Measurements from ENCODE around the gene NR1H4.
"Not testable (repeated sequence)": the region's sequence is repeated elsewhere in the genome, so short reads cannot be mapped to it uniquely, and the experiment has no call there.

Gene NR1H4

DNA sequence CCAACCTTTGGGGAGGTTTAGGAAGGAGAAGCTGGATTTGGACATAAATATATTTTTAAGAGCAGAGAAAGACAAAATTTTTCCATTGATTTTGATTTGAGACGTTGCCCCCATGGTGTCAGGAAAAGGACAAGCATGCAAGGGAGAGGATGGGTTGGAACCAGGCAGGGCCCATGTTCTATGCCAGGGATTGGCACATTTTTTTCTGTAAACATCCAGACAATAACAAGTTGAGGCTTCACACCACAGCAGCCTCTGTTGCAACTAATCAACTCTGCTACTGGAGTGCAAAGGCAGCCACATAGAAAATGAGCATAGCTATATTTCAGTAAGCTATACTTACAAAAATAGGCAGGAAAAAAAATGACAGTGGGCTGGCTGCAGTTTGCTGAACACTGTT, 44.7 kb downstream of the NR1H4 start:
- DNase-seq = no peak

DNA sequence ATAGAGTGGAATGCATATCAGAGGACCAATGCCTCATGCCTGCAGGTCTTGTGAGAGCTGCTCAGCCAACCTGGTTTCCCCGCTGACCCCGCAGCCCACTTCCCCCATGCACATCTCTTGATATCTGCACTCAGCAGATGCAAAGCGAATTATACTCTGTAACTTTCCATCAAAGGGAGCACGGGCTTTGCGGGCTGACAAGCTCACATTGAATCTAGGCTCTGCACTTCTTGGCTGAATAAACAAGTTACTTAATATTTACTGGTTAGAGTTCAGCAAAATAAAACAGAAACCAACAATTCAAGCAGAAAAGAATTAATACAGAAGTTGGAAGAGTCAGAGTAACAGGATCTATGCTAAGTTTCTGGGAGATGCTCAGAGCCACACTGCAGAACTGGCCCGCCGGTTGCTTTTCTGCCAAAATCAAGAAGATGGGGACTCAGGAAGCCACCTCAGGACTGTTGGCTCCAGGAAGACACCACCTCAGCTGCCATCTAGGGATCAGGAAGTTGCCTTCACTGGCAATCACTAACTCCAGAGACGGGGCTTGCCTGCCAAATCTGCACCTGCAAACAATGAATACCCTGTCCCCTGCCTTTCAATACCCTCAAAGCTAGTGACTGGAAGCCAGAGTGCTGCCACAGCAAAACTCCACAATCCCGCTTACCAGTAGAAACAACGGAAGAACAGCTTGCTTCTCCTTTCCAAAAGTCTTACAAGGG, 46.5 kb downstream of the NR1H4 start:
- DNase-seq = no peak

DNA sequence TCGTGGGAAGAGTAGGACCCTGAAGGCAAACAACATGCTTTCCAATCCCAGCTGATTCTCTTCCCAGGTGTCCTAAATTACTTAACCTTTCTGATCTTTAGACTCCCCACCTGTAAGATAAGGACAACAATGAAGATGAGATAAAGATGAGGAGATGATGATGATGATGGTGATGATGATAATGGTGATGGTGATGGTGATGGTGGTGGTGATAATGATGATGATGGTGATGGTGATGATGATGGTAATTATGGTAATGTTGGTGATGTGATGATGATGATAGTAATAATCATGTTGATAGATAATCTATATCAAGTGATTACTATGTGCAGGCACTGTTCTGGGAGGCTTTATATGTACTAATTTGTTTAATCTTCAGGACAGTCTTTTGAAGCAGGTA, 48.3 kb downstream of the NR1H4 start:
- no peak for DNase-seq

DNA sequence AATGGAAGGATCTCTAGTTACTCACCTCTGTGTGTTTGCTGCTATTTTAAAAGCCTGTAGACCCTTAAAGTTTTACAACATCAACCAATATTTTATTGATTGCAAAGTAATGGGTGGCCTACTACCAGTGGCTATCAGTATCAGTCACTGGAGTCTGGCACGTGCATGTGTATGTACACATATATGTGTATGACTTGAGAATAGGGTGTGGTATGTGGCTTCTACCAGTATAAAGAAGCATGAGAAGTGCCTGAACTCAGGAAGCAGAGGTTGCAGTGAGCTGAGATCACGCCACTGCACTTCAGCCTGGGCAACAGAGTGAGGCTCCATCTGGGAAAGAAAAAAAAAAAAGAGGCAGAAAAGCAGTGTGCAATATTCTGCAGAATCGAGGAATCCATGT, 54.4 kb downstream of the NR1H4 start:
- DNase-seq = no peak

DNA sequence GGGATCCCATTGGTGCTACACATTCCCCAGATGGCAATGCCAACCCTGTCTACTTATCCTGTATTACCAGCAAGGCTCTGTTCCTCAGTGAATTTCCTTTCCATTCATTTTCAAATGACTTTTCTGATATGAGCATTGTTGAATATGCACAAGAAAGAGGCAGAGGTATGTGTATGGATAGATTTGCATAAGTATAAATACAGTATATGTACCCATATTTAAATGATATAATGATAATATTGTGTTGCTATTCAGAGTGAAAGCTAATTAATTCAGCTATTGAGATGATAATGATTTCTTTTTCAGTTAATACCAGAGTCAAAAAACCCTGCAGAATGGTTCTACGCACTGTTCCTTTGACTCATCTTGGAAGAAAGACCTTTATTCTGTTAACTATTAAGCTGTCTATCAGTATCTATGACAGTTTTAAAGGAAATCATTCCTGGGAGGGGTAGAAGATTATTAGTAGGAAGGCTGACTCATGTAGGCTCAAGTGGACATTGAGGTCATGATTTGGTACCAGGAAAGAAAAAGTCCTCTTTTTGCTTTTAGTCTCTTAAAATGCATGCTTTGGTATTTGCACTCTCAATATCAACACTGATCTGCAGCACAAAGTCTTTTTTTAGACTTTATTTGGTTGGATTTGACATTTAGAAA, 54.9 kb downstream of the NR1H4 start:
- no peak for DNase-seq

DNA sequence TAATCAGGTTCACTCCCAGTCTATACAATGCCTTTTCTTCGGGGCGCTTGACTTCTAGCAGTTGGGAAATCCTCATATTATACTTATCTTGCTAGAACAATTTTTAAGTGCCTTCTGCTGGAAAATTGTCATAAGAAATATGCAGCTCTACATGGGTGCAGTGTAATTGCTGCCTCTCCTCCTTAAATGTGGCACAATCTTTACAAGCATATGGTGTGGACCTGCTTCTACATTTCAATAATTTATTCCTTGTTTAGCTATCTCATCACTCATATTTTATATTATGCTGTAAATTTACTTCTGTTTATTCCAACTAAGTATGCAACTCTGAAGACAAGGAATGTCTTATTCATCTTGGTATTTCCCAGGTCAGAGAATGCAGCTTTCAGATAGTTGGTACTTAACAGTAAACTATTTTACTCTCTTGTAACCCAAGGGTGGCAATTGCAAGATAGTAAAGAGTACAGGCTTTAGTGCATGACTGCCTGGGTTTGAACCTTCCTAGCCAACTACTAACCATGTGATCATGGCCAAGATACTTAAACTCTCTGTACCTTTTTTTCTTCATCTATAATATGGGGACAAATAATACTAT, 56.2 kb downstream of the NR1H4 start:
- no peak for DNase-seq

DNA sequence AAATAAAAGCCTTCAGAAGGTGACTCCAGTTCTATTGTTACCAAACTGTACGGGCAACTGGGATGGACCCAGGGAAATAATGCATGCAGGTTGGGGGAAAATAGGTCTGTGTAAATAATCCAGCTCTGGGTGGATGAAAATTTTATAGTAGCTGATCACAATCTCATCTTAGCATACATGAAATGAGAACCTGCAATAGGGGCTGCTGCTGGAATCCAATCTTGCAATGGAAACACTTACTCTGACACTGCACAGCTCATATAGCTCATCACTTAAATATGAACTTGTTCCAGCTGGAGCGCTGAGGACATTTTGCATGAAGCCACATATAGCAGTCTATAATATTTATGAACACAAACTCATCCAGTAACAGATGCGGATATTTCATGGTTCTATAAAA, 59.7 kb downstream of the NR1H4 start:
- DNase-seq = no peak

DNA sequence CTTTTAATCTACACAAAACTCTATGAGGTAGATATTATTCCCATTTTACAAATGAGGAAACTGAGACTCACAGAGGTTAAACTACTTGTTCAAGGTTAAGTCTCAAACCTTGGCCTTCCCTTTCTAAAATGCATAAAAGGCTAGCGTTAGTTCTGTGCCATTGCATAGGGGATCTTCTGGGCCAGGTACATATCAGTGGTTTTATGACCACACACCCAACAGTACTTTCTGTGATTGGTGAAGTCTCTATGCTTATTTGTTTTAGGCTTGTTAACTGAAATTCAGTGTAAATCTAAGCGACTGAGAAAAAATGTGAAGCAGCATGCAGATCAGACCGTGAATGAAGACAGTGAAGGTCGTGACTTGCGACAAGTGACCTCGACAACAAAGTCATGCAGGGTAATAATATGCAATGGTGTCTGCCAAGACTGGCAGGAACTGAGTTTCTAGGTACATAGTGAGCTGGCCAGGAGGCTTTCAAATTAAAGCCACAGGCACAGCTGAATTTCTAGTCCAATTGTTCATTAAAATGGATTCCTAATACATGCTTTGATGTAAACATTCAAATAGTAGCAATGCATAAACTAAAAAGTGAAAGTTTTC, 61.1 kb downstream of the NR1H4 start:
- no peak for DNase-seq

DNA sequence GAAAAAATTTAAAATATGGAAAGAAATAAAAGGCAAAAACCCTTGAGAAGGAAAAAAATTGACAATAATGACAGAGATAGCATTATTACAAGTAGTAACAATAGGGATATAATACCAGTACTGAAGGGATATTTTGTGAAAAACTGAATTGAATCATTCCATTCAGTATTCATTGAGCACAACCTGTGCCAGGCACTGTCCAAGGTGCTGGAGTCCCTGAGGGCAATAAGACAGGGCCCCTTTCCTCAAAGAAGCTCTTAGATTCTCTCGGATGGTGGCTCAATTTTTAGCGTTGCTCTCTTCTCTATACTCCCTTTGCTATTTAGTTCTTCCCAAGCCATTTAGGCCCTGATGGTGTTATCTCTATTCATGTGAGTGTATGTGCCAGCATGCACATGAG, 65.5 kb downstream of the NR1H4 start:
- DNase-seq = no peak

DNA sequence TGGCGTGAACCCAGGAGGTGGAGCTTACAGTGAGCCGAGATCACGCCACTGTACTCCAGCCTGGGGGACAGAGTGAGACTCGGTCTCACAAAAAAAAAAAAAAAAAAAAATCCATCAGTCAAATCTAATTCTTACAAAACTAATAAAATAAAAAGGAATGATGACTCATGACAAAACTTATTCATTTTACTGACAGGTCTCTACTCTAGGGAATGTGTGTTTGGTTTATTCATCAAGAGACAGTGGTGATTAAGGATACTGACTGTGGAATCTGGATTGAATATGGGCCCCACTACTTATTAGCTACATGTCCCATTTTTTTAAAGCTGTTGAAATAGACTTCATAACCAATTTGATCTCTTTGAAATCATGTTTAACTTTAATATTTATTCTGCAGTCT, 70.5 kb downstream of the NR1H4 start:
- DNase-seq = no peak

DNA sequence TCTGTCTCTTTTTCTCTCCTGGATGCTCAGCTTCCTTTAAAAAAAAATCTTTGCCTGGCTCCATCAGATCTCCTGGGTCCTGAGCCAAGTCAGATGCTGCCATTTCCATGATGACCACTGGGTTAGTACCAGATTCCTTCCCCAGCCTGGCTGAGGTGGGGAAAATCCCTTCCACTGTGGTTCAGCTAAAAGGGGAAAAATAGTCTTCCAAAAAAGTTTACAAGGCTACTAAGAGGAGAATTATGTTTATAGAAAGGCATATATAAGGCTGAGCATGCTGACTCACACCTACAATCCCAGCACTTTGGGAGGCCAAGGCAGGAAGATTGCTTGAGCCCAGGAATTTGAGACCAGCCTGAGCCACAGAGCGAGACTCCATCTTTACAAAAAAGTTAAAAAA, 71.4 kb downstream of the NR1H4 start:
- DNase-seq = no peak

DNA sequence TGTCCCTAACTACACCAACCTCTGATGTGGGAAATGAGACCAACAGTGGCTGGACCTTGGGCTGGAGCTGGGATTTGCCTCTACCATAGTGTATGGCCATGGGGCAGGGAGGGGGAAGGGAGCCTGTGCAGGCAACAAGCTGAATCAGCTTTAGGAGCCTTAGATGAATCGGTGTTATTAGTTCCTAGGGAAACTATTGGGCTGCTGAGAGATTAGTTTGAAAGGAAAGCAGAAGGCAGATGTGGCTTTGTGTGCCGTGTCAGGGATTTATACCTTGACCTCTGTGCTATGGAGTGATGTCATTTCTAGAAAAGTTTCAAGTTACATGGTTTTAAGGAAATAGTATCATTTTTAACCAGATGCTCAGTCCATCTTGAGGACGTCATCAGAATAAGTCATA, 80.3 kb downstream of the NR1H4 start:
- no peak for DNase-seq

DNA sequence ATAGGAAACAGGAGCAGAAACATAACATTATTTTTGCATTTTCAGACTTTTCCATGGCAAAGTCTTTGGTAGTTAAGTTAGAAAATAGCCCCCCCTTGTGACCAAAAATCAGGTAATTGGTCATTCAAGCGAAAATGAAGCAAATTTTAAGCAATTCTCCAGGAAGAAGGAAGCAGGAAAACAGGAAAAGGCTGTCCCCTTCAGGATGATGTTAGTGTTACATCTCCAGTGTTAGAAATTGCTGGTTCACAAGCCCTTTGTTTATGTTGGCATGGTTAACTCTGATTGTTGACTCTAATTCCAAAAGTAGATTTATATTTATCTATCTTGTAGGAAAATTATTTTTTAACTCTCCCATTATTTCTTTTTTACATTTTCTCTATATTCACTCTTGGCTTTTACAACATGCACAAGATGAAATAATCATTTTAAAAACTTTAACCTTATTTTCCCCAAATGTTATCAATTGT, 81.0 kb downstream of the NR1H4 start:
- DNase-seq = peak; percentile 37

DNA sequence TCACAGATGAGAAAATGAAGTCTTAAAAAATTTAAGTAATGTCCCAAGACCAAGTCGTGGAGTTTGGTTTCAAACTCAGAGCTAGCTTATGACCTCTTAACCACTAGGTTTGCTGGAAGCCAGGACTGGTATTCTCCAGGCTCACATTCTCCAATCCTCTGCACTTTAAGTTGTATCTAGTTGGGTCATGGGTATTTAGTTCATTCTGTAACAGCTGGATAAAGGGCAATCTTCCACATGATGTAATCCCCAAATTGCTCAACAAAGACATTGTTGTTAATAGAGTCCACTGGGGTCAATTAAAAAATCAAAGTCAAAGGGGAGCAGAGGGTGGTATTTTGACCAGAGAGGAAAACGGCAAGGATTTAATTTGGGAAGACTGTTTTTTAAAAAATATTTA, 82.1 kb downstream of the NR1H4 start:
- no peak for DNase-seq

DNA sequence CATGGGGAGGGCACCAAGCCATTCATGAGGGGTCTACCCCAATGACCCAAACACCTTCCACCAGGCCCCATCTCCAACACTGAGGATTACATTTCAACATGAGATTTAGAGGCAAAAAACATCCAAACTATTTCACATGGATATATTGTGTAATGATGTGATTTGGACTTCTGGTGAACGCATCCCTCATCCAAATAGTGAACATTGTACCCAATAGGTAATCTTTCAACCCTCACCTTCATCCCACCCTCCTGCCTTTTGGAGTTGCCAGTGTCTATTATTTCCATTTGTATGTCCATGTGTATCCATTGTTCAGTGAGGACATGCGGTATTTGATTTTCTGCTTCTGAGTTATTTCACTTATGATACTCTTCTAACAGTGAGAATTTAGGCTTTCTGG, 83.7 kb downstream of the NR1H4 start:
- no peak for DNase-seq

DNA sequence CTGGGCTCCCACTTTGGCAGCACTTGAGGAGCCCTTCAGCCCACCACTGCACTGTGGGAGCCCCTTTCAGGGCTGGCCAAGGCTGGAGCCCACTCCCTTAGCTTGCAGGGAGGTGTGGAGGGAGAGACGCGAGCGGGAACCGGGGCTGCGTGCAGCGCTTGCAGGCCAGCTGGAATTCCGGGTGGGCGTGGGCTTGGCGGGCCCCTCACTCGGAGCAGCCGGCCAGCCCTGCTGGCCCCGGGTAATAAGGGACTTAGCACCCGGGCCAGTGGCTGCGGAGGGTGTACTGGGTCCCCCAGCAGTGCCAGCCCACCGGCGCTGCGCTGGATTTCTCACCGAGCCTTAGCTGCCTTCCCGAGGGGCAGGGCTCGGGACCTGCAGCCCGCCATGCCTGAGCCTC, 85.6 kb downstream of the NR1H4 start:
- not testable (repeated sequence) for DNase-seq

DNA sequence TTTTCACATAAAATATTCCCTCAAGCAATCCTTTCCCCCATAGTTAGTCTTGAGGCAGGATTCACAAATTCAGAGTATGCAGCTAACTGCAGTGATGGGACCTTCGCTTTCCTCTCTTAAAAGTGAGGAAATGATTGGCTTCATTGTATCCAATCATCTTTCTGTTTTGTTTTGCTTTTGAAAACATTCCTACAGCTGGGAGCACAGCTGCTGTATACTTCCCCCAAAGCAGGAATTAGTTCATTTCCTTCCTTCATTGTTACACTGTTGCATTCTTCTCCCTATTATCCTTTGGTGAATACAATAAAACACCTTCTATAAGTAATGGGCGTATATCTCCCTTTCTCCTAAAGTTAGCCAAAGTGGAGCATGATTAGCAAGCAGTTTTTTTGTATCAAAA, 90.4 kb downstream of the NR1H4 start:
- DNase-seq = no peak

DNA sequence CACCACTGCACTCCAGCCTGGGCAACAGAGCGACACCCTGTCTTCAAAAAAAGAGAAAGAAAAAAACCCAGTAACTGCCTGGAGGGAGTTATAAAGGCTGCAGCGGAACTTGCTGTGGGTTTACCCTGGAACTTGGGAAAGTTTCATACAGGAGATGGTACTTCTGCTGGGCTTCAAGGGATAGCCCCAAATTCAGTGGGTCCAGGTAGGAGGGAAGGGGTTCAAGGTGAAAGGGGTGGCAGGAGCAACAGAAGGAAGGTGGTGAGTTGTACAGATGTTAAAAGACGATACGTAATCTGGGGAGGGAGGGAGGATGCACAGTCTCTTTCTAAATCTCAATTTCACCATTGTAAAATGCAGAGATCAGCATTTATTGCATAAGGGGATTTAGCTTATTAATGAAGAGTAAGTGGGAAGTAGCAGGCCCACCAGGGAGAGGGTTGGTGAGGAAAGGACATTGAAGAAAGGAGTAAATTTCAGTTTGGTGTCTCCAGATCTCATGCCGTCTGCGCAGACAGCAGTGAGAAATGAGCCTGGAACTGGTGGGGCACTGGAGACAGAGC, 91.3 kb downstream of the NR1H4 start:
- no peak for DNase-seq

DNA sequence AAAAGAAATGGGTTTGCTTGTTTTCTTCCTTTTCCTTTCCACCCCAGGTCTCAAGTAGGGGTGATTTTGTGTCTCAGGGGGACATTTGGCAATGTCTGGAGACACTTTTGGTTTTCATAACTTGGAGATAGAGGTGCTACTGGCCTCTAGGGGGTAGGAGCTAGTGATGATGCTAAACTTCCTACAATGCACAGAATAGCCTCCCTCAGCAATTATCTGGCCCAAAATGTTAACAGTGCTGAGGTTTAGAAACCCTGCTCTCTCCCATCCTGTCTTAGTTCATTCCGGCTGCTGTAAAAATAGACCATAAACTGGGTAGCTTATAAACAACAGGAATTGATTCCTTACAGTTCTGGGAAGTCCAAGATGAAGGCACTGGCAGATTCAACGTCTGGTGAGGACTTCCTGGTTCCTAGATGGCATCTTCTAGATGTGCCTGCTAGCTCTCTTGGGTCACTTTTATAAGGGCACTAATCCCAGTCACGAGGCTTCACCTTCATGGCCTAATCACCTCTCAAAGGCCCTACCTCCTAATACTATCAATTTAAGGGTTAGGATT, 92.4 kb downstream of the NR1H4 start:
- no peak for DNase-seq

DNA sequence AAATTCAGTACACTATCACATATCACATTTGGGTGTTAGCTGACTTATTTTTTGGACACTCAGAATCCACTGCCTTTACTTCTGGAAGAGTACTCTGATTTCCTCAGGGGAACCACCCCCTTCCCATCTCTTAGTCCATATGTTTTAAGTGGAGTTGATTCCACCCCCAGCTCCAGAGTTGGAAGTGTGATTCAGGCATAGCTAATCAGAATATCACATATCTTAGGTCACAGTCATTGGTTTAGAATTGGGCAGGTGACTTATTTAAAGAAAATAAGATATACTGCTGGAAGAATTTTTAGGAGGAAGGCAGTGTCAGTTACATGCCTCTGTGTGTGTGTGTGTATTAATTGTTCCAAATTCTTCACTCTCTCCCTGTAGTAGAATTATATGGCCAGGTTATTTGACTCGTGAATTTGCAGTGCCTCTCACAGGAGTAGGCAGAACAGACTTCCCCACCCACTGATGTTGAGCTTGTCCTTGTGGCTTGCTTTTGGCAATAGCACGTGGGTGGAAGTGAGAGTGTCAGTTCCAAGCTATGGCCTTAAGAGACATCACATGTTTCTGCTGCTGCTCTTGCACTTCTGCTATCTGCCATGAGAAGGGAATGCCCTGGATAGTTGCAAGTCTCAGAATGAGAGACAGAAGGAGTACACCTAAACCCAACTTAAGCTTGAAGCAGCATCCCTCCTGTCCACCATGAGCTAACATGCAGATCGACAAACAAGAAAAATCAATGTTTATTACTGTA, 93.4 kb downstream of the NR1H4 start:
- DNase-seq = no peak

DNA sequence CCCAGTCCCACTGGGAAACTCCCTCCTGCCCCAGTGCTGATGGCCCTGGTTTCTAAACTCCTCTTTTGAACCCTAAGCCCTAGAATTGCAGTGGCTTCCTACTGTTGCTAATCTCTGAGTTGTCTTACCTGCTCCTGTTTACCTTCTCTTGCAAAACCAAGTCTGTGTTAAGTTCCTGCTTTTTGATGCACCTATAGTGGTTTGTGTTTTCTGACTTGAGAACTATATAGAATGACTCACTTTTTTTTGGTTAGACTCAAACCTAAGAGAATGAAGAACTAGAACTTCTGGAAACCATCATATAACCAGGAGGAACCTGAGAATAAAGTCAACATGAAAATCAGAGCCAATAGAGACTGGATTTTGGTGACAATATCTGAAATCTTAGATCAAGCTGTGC, 94.3 kb downstream of the NR1H4 start:
- no peak for DNase-seq

DNA sequence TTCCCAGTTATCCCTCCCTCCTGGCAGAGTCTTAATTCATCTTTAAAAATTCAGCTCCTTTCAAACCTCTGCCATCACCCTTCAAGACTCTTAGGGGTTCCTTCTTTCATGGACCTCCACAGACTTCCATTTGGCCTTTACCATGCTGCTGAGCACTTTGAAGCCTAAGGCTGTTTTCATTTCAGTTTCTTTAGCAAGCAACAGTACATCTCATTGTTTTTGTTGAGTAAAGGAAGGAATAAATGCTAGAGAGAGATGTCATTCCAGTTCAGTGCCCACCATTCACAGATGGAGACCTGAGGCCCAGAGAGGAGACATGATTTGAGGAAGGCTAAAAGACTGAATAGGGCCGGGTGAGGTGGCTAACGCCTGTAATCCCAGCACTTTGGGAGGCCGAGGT, 98.5 kb downstream of the NR1H4 start:
- no peak for DNase-seq

All from DMS79 (cell line).